ENCODE measurements around the gene DPRX. TPM values are rescaled to one million over a fixed set of nuclear protein-coding genes. Genes with fewer than 3 reads are reported as not detected.

DPRX gene
- total RNA-seq, 1 donor from 2014 or later: not detected

DNA sequence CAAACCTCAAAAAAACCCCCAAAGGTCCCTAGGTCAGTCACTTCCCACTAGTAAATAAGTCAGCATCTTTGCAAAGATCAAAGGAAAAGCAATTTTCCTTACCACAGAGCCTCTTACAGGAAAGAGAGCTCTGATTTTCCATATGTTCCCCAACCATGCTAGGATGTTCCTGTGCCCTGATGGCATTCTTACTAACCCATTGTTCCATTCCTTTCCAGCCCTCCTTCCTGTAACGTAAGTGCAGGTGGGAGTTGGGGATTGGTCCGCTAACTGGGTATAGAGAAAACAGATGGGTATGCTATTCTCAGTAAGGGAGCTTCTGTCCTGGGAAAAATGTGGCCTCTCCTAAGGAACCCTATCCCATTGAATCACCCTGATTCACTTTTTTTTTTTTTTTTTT is 14.3 kb downstream of the DPRX start:
- TF ChIP-seq CTCF (IDR thresholded peaks at IDR 0.05; ENCODE audit: borderline replicate concordance): no peak
- peaks cover 30% of the 10 kb centered on the region for H3K9me3 ChIP-seq (replicated peaks)
- H3K27ac ChIP-seq (replicated peaks): peak overlapping the region; percentile 55
- no peaks in the 10 kb centered on the region for H3K36me3 ChIP-seq
- no peaks in the 10 kb centered on the region for H3K4me1 ChIP-seq
- no peak overlapping the region for H3K4me3 ChIP-seq
- DNase-seq: no peak
- intact Hi-C loops (cut with micrococcal nuclease): no loop called here
- H3K27me3 ChIP-seq (ENCODE audit: low read depth): no peaks in the 10 kb centered on the region

- no peak for DNase-seq
- no peaks in the 10 kb centered on the region for H3K4me1 ChIP-seq
- no peaks in the 10 kb centered on the region for H3K36me3 ChIP-seq
- H3K4me3 ChIP-seq: no peak overlapping the region
- H3K27ac ChIP-seq (replicated peaks): no peak overlapping the region
- peaks cover 30% of the 10 kb centered on the region for H3K9me3 ChIP-seq (replicated peaks)
- intact Hi-C loops (cut with micrococcal nuclease): no loop called here
- no peaks in the 10 kb centered on the region for H3K27me3 ChIP-seq (ENCODE audit: low read depth)
- no peak for TF ChIP-seq CTCF (IDR thresholded peaks at IDR 0.05; ENCODE audit: borderline replicate concordance)
These were observed 15.6 kb downstream of the DPRX start for GRCh38 chr19:53647350-53647749.

- intact Hi-C loops (cut with micrococcal nuclease): no loop called here
- Histone ChIP-seq H3K27ac (replicated peaks) (no peak overlapping the region), H3K27me3 (ENCODE audit: low read depth) (no peaks in the 10 kb centered on the region), H3K4me3 (no peak overlapping the region), H3K36me3 (no peaks in the 10 kb centered on the region), H3K4me1 (no peaks in the 10 kb centered on the region), H3K9me3 (replicated peaks) (peaks cover 30% of the 10 kb centered on the region)
- DNase-seq: no peak
- no peak for TF ChIP-seq CTCF (IDR thresholded peaks at IDR 0.05; ENCODE audit: borderline replicate concordance)
These were observed 16.0 kb downstream of the DPRX start for GRCh38 chr19:53647792-53648191.

DNA sequence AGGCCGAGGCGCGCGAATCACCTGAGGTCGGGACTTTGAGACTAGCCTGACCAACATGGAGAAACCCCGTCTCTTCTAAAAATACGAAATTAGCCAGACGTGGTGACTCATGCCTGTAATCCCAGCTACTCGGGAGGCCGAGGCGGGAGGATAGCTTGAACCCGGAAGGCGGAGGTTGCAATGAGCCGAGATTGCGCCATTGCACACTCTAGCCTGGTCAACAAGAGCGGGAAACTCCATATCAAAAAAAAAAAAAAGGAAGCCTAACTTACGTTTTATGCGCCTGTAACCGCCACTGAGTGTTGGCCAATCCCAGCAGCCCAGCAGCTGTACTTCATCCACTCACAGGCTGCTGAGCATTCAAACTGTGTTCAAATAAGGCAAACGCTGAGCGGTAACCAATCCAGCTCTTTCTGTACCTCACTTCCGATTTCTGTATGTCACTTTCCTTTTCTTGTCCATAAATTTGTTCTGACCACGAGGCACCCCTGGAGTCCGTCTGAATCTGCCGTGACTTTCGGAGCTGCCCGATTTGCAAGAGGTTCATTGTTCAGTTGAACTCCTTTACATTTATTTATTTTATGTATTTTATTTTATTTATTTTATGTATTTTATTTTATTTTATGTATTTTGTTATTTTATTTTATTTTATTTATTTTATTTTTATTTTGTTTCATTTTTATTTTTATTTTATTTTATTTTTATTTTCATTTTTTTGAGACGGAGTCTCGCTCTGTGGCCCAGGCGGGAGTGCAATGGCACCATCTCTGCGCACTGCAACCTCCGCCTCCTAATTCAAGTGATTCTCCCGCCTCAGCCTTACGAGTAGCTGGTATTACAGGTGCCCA is 18.2 kb downstream of the DPRX start:
- Histone ChIP-seq H3K4me1 (no peaks in the 10 kb centered on the region), H3K27me3 (ENCODE audit: low read depth) (no peaks in the 10 kb centered on the region), H3K4me3 (no peak overlapping the region), H3K9me3 (replicated peaks) (peaks cover 40% of the 10 kb centered on the region), H3K27ac (replicated peaks) (no peak overlapping the region), H3K36me3 (no peaks in the 10 kb centered on the region)
- no peak for DNase-seq
- intact Hi-C loops (cut with micrococcal nuclease): no loop called here
- TF ChIP-seq CTCF (IDR thresholded peaks at IDR 0.05; ENCODE audit: borderline replicate concordance): no peak

DNA sequence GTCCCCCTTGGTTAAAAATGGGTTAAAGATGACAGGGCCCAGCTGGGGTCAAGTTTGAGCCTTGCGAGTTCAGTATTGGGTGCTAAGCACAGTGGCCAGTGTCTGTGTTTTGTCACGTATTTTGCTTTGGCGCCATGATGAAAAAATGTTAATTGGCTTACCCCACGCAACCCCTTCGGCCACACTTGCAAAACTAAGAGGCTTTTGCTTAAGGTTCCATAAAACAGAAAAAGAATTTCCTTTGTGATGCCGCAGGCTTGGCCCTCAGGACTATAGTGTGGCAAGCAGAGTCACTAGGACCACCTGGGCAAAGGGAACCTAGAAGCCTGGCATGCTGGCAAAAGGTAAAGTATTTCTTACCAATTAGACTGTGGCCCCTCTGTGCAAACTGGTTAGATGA is 20.7 kb downstream of the DPRX start:
- TF ChIP-seq CTCF (IDR thresholded peaks at IDR 0.05; ENCODE audit: borderline replicate concordance): no peak

More for the DNA sequence above, 20.7 kb downstream of the DPRX start:
- Histone ChIP-seq H3K27me3 (ENCODE audit: low read depth) (peaks cover 7% of the 10 kb centered on the region), H3K27ac (replicated peaks) (no peak overlapping the region), H3K36me3 (no peaks in the 10 kb centered on the region), H3K4me1 (no peaks in the 10 kb centered on the region), H3K4me3 (no peak overlapping the region), H3K9me3 (replicated peaks) (peaks cover 49% of the 10 kb centered on the region)
- intact Hi-C loops (cut with micrococcal nuclease): no loop called here
- DNase-seq: no peak
